ENCODE data around the gene TPRG1. TPM values are rescaled to one million over a fixed set of nuclear protein-coding genes. Genes with fewer than 3 reads are reported as not detected.

The TPRG1 gene
- total and polyA plus RNA-seq, 2 donors (not counting 3 experiments of a cell fraction or from before 2014, with no cell fraction given) = 0.30 TPM; not detected in 1

GRCh38 chr3:189355481-189356201 is 183.9 kb downstream of the TPRG1 start:
- intact Hi-C loops (cut with micrococcal nuclease) = no loop called here
- CTCF ChIA-PET = interaction anchor here (0.8 kb wide), 1 partner anchor 11 kb away, joined by 3 read pairs; no protein-coding TSS in a partner anchor

More at GRCh38 chr3:189355481-189356201, 183.9 kb downstream of the TPRG1 start:
- H3K36me3 ChIP-seq (ENCODE audit: control insufficient read depth in 2 of 2, extremely low read depth in 1 of 2, insufficient read depth in 2 of 2, low read length in 2 of 2) = no peaks in the 10 kb centered on the region
- no peak overlapping the region for H2AFZ ChIP-seq (ENCODE audit: low read depth, low read length)
- no peak overlapping the region for H3K4me2 ChIP-seq (ENCODE audit: insufficient read depth, low read length)
- no peaks in the 10 kb centered on the region for H3K27me3 ChIP-seq (ENCODE audit: control insufficient read depth in 2 of 2, insufficient read depth in 2 of 2, low read length in 2 of 2)
- dilution Hi-C loops (cut with MboI; ENCODE audit: extremely low pct_ligation_motif_present, low sequenced_read_pairs) = no loop called here
- no peak for FAIRE-seq
- no peak overlapping the region for H3K4me3 ChIP-seq (replicated peaks in 1 of 3; ENCODE audit: insufficient read depth in 1 of 3, low read depth in 1 of 3, low read length in 3 of 3)
- BruUV-seq (replicated peaks) = no TSS peak
- DNase-seq (ENCODE audit: low read depth, low spot score) = no peak
- no peak overlapping the region for H3K27ac ChIP-seq (ENCODE audit: insufficient read depth, low read depth, low read length)
- H3K9ac ChIP-seq (replicated peaks; ENCODE audit: extremely low read depth, insufficient read depth, low read length) = no peak overlapping the region
- no peaks in the 10 kb centered on the region for H3K4me1 ChIP-seq (ENCODE audit: control insufficient read depth, extremely low read depth, insufficient read depth, low read length)
- POLR2A ChIA-PET = no interaction called here
- H3K79me2 ChIP-seq (ENCODE audit: control insufficient read depth, insufficient read depth, low read length) = no peaks in the 10 kb centered on the region
- H3K9me3 ChIP-seq (replicated peaks; ENCODE audit: control insufficient read depth, insufficient read depth, low read length) = peaks cover 3% of the 10 kb centered on the region
- H3K9me1 ChIP-seq (replicated peaks; ENCODE audit: control insufficient read depth, extremely low read depth, insufficient read depth, low read length) = no peaks in the 10 kb centered on the region
- TF ChIP-seq JUN (IDR thresholded peaks at IDR 0.05; ENCODE audit: borderline replicate concordance, insufficient read depth, insufficient read length, low read depth) (no peak), POLR2A (IDR thresholded peaks at IDR 0.05; ENCODE audit: low read depth, low read length) (no peak), MAX (IDR thresholded peaks at IDR 0.05; ENCODE audit: insufficient read depth, insufficient read length) (no peak), POLR2AphosphoS5 (IDR thresholded peaks at IDR 0.05; ENCODE audit: insufficient read depth, low read depth, low read length) (no peak), FOS (IDR thresholded peaks at IDR 0.05; ENCODE audit: borderline replicate concordance, insufficient read depth, low read length) (no peak), EZH2 (IDR thresholded peaks at IDR 0.05; ENCODE audit: borderline replicate concordance, low read depth, low read length, severe bottlenecking) (no peak), GATA2 (IDR thresholded peaks at IDR 0.05; ENCODE audit: insufficient read depth, insufficient read length, low read depth, low read length) (no peak), CTCF (IDR thresholded peaks at IDR 0.05; ENCODE audit: extremely low read depth in 1 of 2, insufficient read depth in 1 of 2, low read depth in 1 of 2, low read length in 2 of 2) (no peak), MYC (IDR thresholded peaks at IDR 0.05; ENCODE audit: low read depth, low read length) (no peak)
- no peaks in the 10 kb centered on the region for H4K20me1 ChIP-seq (replicated peaks; ENCODE audit: control insufficient read depth, extremely low read depth, insufficient read depth, low read length)

Measured in endothelial cell of umbilical vein (primary cell).